Neural cell (in vitro differentiated cells): ENCODE results near the gene SLC37A1. TPM values are rescaled to one million over a fixed set of nuclear protein-coding genes. Genes with fewer than 3 reads are reported as not detected.

Source experiments
- H2AFZ ChIP-seq: fragments of 200-600, 300-800 bp; sonication (generic), shearing (Covaris generic); 2 replicates; pipeline ENCODE4 v1.6.0; 2014; ENCODE audit warnings: low read depth, mild to moderate bottlenecking, antibody characterized with exemption, low read length, moderate library complexity
- H3F3A ChIP-seq: fragments of 200-600 bp; shearing (Covaris generic); 2 replicates; pipeline ENCODE4 v1.6.1; 2016; ENCODE audit warnings: mild to moderate bottlenecking, moderate library complexity, mixed read lengths, antibody characterized with exemption, low read length; ENCODE audit not compliant: insufficient read depth, poor library complexity, severe bottlenecking
- H3K27ac ChIP-seq: fragments of 200-600, 300-800 bp; sonication (generic), shearing (Covaris generic); 2 replicates; pipeline ENCODE4 v1.5.1; 2014; ENCODE audit warnings: mild to moderate bottlenecking, low read length, moderate library complexity
- H3K27me3 ChIP-seq: fragments of 300-800, 200-600 bp; sonication (generic), shearing (Covaris generic); 2 replicates; pipeline ENCODE4 v1.6.0; 2014; ENCODE audit warnings: mild to moderate bottlenecking, low read depth, low read length, moderate library complexity; ENCODE audit not compliant: insufficient read depth
- H3K36me3 ChIP-seq: fragments of 300-800, 200-600 bp; sonication (generic), shearing (Covaris generic); 2 replicates; pipeline ENCODE4 v1.5.1; 2014; ENCODE audit warnings: mild to moderate bottlenecking, antibody characterized with exemption, low read length, moderate library complexity; ENCODE audit not compliant: insufficient read depth
- H3K4me2 ChIP-seq: fragments of 300-800, 200-600 bp; sonication (generic), shearing (Covaris generic); 2 replicates; pipeline ENCODE4 v1.6.0; 2014; ENCODE audit warnings: mild to moderate bottlenecking, low read length
- H3K4me3 ChIP-seq: fragments of 300-800, 200-600 bp; sonication (generic), shearing (Covaris generic); 2 replicates; pipeline ENCODE4 v1.5.1; 2014; ENCODE audit warnings: mild to moderate bottlenecking, low read length, moderate library complexity
- H3K79me2 ChIP-seq: fragments of 200-600 bp; shearing (Covaris generic); replicated peaks from 2 replicates; pipeline ENCODE4 v1.6.0; 2014; ENCODE audit warnings: mild to moderate bottlenecking, low read length, moderate library complexity; ENCODE audit not compliant: insufficient read depth
- H3K9ac ChIP-seq: fragments of 300-800, 200-600 bp; sonication (generic), shearing (Covaris generic); 2 replicates; pipeline ENCODE4 v1.6.1; 2016; ENCODE audit warnings: mild to moderate bottlenecking, low read length, mixed read lengths
- H3K9me2 ChIP-seq: fragments of 200-600 bp; shearing (Covaris generic); 2 replicates; pipeline ENCODE4 v1.6.1; 2016; ENCODE audit warnings: mild to moderate bottlenecking, low read length, mixed read lengths; ENCODE audit not compliant: insufficient read depth
- H3K9me3 ChIP-seq: fragments of 200-600, 300-800 bp; sonication (generic), shearing (Covaris generic); 2 replicates; pipeline ENCODE4 v1.6.1; 2016; ENCODE audit warnings: mild to moderate bottlenecking, mixed run types, low read length, moderate library complexity, mixed read lengths
- H4K20me1 ChIP-seq: fragments of 200-600 bp; shearing (Covaris generic); 2 replicates; pipeline ENCODE4 v1.6.1; 2016; ENCODE audit warnings: mild to moderate bottlenecking, mixed run types; ENCODE audit not compliant: insufficient read depth
- EP300 ChIP-seq: fragments of 450-650 bp; conservative IDR thresholded peaks from 2 replicates; pipeline ENCODE4 v1.6.1; 2014; ENCODE audit warnings: antibody characterized with exemption, mild to moderate bottlenecking, moderate library complexity; ENCODE audit not compliant: poor library complexity, severe bottlenecking
- EZH2 ChIP-seq: fragments of 200-600, 300-800 bp; shearing (Covaris generic), sonication (generic); IDR thresholded peaks from 2 replicates; pipeline ENCODE4 v1.6.1; 2014; ENCODE audit warnings: antibody characterized with exemption, low read length, borderline replicate concordance, mild to moderate bottlenecking; ENCODE audit not compliant: insufficient read depth, poor library complexity, severe bottlenecking
- MXI1 ChIP-seq: fragments of 450-650 bp; conservative IDR thresholded peaks from 2 replicates; pipeline ENCODE4 v1.6.1; 2014; ENCODE audit warnings: antibody characterized with exemption, mild to moderate bottlenecking; ENCODE audit not compliant: poor library complexity, severe bottlenecking
- POLR2AphosphoS5 ChIP-seq: IDR thresholded peaks from 2 replicates; pipeline ENCODE4 v1.6.1; 2012
- RAD21 ChIP-seq: fragments of 450-650 bp; conservative IDR thresholded peaks from 2 replicates; pipeline ENCODE4 v1.6.1; 2014; ENCODE audit warnings: antibody characterized with exemption, mild to moderate bottlenecking, moderate library complexity
- SMC3 ChIP-seq: fragments of 450-650 bp; conservative IDR thresholded peaks from 2 replicates; pipeline ENCODE4 v1.6.1; 2014; ENCODE audit warnings: antibody characterized with exemption, mild to moderate bottlenecking, moderate library complexity; ENCODE audit not compliant: poor library complexity
- TAF1 ChIP-seq: IDR thresholded peaks from 2 replicates; pipeline ENCODE4 v1.6.1; 2012; ENCODE audit warnings: low read depth
- polyA plus RNA-seq: library from polyadenylated mRNA; depleted of rRNA; stranded (reverse); fragments of >200 nt; gene quantifications from 2 replicates; pipeline ENCODE4 v1.2.3, GENCODE V29; 2014
- TF ChIP-seq, protein P1 (sequence below): IDR thresholded peaks from 2 replicates; pipeline ENCODE4 v1.6.1; 2012; ENCODE audit warnings: borderline replicate concordance
- TF ChIP-seq, protein P2 (sequence below): fragments of 450-650 bp; IDR thresholded peaks from 2 replicates; pipeline ENCODE4 v1.5.1; 2014; ENCODE audit warnings: antibody characterized with exemption, mild to moderate bottlenecking, moderate library complexity; ENCODE audit not compliant: poor library complexity, severe bottlenecking

SLC37A1 gene
- polyA plus RNA-seq, 1 donor from 2014 or later, result 60.7 TPM

DNA sequence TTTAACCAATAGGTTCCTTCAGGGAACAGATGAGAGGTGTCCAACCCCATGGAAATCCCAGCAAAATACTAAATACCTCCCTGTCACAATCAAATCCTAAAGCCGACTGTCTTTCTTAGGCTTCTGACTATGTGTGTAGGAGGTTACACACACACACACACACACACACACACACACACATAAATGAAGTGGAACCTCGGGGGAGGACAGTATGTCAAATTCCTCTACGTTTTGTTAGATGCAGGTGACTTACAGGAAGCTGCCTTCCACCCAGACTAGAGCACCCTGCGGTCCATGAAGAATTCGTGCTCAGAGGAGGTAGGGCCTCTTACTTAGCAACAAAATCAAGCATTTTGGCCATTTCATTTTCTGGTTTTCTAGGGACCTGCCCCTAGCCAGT, 34.1 kb upstream of the SLC37A1 start:
- Histone ChIP-seq H3K4me2 (no peak overlapping the region), H3K9ac (no peak overlapping the region), H3K9me3 (no peaks in the 10 kb centered on the region), H3F3A (no peaks in the 10 kb centered on the region), H4K20me1 (no peaks in the 10 kb centered on the region), H2AFZ (no peak overlapping the region), H3K9me2 (no peaks in the 10 kb centered on the region), H3K27ac (no peak overlapping the region), H3K79me2 (no peaks in the 10 kb centered on the region), H3K4me3 (no peak overlapping the region), H3K36me3 (no peaks in the 10 kb centered on the region), H3K27me3 (no peaks in the 10 kb centered on the region)
- TF ChIP-seq RAD21 (no peak), SMC3 (no peak), EZH2 (no peak), POLR2AphosphoS5 (no peak), EP300 (no peak), TAF1 (no peak), MXI1 (no peak)
- TF ChIP-seq, protein P1, sequence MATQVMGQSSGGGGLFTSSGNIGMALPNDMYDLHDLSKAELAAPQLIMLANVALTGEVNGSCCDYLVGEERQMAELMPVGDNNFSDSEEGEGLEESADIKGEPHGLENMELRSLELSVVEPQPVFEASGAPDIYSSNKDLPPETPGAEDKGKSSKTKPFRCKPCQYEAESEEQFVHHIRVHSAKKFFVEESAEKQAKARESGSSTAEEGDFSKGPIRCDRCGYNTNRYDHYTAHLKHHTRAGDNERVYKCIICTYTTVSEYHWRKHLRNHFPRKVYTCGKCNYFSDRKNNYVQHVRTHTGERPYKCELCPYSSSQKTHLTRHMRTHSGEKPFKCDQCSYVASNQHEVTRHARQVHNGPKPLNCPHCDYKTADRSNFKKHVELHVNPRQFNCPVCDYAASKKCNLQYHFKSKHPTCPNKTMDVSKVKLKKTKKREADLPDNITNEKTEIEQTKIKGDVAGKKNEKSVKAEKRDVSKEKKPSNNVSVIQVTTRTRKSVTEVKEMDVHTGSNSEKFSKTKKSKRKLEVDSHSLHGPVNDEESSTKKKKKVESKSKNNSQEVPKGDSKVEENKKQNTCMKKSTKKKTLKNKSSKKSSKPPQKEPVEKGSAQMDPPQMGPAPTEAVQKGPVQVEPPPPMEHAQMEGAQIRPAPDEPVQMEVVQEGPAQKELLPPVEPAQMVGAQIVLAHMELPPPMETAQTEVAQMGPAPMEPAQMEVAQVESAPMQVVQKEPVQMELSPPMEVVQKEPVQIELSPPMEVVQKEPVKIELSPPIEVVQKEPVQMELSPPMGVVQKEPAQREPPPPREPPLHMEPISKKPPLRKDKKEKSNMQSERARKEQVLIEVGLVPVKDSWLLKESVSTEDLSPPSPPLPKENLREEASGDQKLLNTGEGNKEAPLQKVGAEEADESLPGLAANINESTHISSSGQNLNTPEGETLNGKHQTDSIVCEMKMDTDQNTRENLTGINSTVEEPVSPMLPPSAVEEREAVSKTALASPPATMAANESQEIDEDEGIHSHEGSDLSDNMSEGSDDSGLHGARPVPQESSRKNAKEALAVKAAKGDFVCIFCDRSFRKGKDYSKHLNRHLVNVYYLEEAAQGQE, result no peak
- TF ChIP-seq, protein P2, sequence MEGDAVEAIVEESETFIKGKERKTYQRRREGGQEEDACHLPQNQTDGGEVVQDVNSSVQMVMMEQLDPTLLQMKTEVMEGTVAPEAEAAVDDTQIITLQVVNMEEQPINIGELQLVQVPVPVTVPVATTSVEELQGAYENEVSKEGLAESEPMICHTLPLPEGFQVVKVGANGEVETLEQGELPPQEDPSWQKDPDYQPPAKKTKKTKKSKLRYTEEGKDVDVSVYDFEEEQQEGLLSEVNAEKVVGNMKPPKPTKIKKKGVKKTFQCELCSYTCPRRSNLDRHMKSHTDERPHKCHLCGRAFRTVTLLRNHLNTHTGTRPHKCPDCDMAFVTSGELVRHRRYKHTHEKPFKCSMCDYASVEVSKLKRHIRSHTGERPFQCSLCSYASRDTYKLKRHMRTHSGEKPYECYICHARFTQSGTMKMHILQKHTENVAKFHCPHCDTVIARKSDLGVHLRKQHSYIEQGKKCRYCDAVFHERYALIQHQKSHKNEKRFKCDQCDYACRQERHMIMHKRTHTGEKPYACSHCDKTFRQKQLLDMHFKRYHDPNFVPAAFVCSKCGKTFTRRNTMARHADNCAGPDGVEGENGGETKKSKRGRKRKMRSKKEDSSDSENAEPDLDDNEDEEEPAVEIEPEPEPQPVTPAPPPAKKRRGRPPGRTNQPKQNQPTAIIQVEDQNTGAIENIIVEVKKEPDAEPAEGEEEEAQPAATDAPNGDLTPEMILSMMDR, result no peak

DNA sequence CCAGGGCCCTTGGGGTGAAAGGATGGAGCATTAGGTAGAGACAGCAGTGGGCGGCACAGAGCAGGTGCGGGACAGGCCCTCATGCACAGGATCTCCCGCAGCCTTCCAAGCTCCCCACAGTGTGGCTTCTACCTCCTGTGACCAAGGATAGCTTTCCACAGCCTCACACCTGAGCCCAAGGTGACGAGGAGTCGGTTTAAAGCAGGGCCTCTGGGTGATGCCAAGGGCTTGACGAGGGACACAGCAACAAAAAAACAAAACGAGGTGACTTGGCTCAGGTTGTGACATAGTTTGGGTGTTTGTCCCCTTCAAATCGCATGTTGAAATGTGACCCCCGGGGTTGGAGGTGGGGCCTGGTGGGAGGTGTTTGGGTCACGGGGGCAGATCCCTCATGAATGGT, 32.9 kb upstream of the SLC37A1 start:
- TF ChIP-seq MXI1 (no peak), POLR2AphosphoS5 (no peak), EP300 (no peak), RAD21 (no peak), SMC3 (no peak), EZH2 (no peak), TAF1 (no peak)
- TF ChIP-seq, protein P1, result no peak
- TF ChIP-seq, protein P2, result no peak
- Histone ChIP-seq H4K20me1 (no peaks in the 10 kb centered on the region), H3K9ac (no peak overlapping the region), H3K79me2 (no peaks in the 10 kb centered on the region), H3K4me2 (no peak overlapping the region), H3K27me3 (no peaks in the 10 kb centered on the region), H3K36me3 (no peaks in the 10 kb centered on the region), H3F3A (no peaks in the 10 kb centered on the region), H3K9me3 (no peaks in the 10 kb centered on the region), H2AFZ (no peak overlapping the region), H3K27ac (no peak overlapping the region), H3K4me3 (no peak overlapping the region), H3K9me2 (no peaks in the 10 kb centered on the region)
